ENCODE data around the gene EEFSEC. TPM values are rescaled to one million over a fixed set of nuclear protein-coding genes. Genes with fewer than 3 reads are reported as not detected.

Gene EEFSEC
- total RNA-seq, 1 experiment from 2014 or later, result 9.6 TPM

DNA sequence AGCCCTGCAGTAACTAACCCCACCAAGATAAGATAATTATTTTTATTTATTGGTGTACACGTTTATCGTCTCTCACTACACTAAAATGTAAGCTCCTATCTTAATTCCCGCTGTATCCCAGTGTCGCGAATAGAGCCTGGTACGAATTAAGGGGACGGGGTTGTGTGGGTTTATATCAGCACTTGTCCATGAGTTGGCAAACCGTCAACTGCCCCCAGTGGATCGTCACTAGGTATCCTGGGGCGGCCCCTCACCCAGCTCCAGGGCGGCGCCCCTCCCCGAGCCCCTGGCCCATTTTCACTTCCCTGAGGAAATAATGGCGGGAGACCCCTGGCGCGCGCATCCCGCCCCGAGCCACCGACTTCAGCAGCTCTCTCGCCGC, 30.1 kb upstream of the EEFSEC start:
- BruUV-seq (replicated peaks), result no TSS peak
- peak overlapping the region; percentile 99 for H3K9ac ChIP-seq (ENCODE audit: low read length)
- H3K4me3 ChIP-seq (ENCODE audit: low read length), result peak overlapping the region; percentile 94
- no peak for ATAC-seq
- H3K4me2 ChIP-seq (ENCODE audit: low read length), result peak overlapping the region; percentile 97
- peaks cover 3% of the 10 kb centered on the region; the same call in 1 of the 2 replicates for H3K36me3 ChIP-seq (ENCODE audit: low read depth, low read length)
- POLR2A ChIA-PET (ENCODE audit: unreplicated experiment), result interaction anchor here (0.6 to 0.7 kb wide), 2 partner anchors 333 to 1709 kb away, joined by 3 to 4 read pairs; no protein-coding TSS in a partner anchor
- no peaks in the 10 kb centered on the region for H3K9me3 ChIP-seq (ENCODE audit: low read length)
- H4K20me1 ChIP-seq (ENCODE audit: low read length), result no peaks in the 10 kb centered on the region
- H3K4me1 ChIP-seq (ENCODE audit: insufficient read depth, low read length), result peaks cover 11% of the 10 kb centered on the region
- H3K27ac ChIP-seq (ENCODE audit: low read length), result peak overlapping the region; percentile 73
- intact Hi-C loops (cut with micrococcal nuclease), result no loop called here
- TF ChIP-seq, protein P1, sequence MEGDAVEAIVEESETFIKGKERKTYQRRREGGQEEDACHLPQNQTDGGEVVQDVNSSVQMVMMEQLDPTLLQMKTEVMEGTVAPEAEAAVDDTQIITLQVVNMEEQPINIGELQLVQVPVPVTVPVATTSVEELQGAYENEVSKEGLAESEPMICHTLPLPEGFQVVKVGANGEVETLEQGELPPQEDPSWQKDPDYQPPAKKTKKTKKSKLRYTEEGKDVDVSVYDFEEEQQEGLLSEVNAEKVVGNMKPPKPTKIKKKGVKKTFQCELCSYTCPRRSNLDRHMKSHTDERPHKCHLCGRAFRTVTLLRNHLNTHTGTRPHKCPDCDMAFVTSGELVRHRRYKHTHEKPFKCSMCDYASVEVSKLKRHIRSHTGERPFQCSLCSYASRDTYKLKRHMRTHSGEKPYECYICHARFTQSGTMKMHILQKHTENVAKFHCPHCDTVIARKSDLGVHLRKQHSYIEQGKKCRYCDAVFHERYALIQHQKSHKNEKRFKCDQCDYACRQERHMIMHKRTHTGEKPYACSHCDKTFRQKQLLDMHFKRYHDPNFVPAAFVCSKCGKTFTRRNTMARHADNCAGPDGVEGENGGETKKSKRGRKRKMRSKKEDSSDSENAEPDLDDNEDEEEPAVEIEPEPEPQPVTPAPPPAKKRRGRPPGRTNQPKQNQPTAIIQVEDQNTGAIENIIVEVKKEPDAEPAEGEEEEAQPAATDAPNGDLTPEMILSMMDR (conservative IDR thresholded peaks at IDR 0.05; ENCODE audit: low read depth, low read length), result no peak
- TF ChIP-seq EZH2phosphoT487 (IDR thresholded peaks at IDR 0.05; ENCODE audit: borderline replicate concordance, low read length), result no peak
- TF ChIP-seq EZH2 (IDR thresholded peaks at IDR 0.05; ENCODE audit: low read length, unreplicated experiment), result no peak
- H2AFZ ChIP-seq (ENCODE audit: low read length), result peak overlapping the region; percentile 76; the same call in 1 of the 2 replicates
- H3K79me2 ChIP-seq (ENCODE audit: low read length), result peaks cover 34% of the 10 kb centered on the region
- H3F3A ChIP-seq (ENCODE audit: low read length, unreplicated experiment), result no peaks in the 10 kb centered on the region
- CTCF ChIA-PET, result interaction anchor here (0.6 kb wide), 1 partner anchor 339 kb away, joined by 3 read pairs; no protein-coding TSS in a partner anchor
- no peak for DNase-seq
- no peaks in the 10 kb centered on the region for H3K9me2 ChIP-seq (replicated peaks; ENCODE audit: low read length)
- no peaks in the 10 kb centered on the region for H3K27me3 ChIP-seq (ENCODE audit: low read length)

DNA sequence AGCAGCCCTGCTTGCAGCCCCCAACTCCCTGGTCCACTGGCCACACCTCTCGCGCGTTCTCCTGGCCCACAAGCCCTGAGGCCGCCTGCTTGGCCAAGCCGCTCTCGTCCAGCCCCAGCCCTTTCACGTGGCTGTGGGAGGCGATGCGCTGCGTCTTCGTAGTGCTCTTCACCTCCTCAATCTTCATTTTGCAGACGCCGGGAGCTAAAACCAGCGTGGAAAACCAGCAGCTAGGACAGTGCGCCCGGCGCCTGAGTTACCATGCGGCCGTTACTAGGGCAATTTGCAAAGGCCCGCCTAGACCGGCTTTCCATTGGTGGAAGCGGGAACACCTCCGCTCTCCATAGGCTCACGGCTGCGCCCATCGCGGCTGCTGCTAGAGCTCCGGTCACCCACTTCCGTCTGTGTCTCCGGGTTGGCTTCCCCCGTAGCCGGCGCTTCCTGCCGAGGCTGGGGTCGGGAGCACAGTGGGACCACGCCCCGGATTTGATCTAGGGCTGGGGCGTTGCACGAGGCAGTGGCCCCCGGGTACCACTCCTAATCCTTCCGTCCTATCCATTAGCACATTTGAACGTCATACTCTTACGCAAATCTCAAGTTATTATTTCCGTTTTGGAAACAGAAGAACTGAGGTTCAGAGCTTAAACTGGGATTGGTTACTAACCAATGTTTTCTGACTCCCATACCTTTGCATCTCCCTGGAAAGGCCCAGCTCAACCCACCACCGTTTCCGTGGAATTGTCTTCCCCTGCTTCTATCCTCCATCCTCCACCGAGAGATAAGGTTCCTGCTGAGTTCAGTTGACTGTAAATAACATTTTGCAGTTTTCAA, 29.5 kb upstream of the EEFSEC start, which contains the start of gene RUVBL1:
Gene RUVBL1, minus strand, starts transcription at position 275 of the 831 bp plus-strand sequence. Its CDS starts 88 bp downstream, at position 187.
- Histone ChIP-seq H3K9ac (ENCODE audit: low read length) (peak within 1 kb of the TSS; percentile 99), H3K4me1 (ENCODE audit: insufficient read depth, low read length) (peaks cover 11% of the 10 kb centered on the region), H2AFZ (ENCODE audit: low read length) (peak within 1 kb of the TSS; percentile 90), H3K79me2 (ENCODE audit: low read length) (peaks cover 31% of the 10 kb centered on the region), H3K4me2 (ENCODE audit: low read length) (peak within 1 kb of the TSS; percentile 97), H3K4me3 (ENCODE audit: low read length) (peak within 1 kb of the TSS; percentile 94), H4K20me1 (ENCODE audit: low read length) (no peaks in the 10 kb centered on the region), H3K36me3 (ENCODE audit: low read depth, low read length) (peaks cover under 1% of the 10 kb centered on the region; the same call in 1 of the 2 replicates), H3K9me3 (ENCODE audit: low read length) (no peaks in the 10 kb centered on the region), H3F3A (ENCODE audit: low read length, unreplicated experiment) (no peaks in the 10 kb centered on the region), H3K27me3 (ENCODE audit: low read length) (no peaks in the 10 kb centered on the region), H3K27ac (ENCODE audit: low read length) (peak within 1 kb of the TSS; percentile 73), H3K9me2 (replicated peaks; ENCODE audit: low read length) (no peaks in the 10 kb centered on the region)
- CTCF ChIA-PET, result no interaction called here
- ATAC-seq (peak; percentile 100), DNase-seq (peak; percentile 96)
- intact Hi-C loops (cut with micrococcal nuclease), result loop anchor here (1.0 kb wide), 1 partner anchor 30 kb away; the partner anchor contains the start of gene EEFSEC
- TF ChIP-seq EZH2 (IDR thresholded peaks at IDR 0.05; ENCODE audit: low read length, unreplicated experiment) (no peak), EZH2phosphoT487 (IDR thresholded peaks at IDR 0.05; ENCODE audit: borderline replicate concordance, low read length) (no peak)
- TF ChIP-seq, protein P1 (conservative IDR thresholded peaks at IDR 0.05; ENCODE audit: low read depth, low read length), result no peak
- POLR2A ChIA-PET (ENCODE audit: unreplicated experiment), result interaction anchor here (0.6 to 0.8 kb wide), 2 partner anchors 30 to 332 kb away, joined by 3 read pairs; no protein-coding TSS in a partner anchor
- no TSS peak for BruUV-seq (replicated peaks)

All from PC-3 (cell line).